H1 (cell line): Measurements from ENCODE around the gene GPC3. TPM values are rescaled to one million over a fixed set of nuclear protein-coding genes. Genes with fewer than 3 reads are reported as not detected.

Source experiments
- CTCF ChIA-PET: fragments of 300-600 bp; sonication (Branson Sonifier 250); formaldehyde crosslinking; loops from one replicate; lab custom pipeline; 2021; ENCODE audit not compliant: partially characterized antibody; lab: Charles Lee
- POLR2A ChIA-PET: fragments of 300-600 bp; sonication (Branson Sonifier 250); formaldehyde crosslinking; loops from one replicate; lab custom pipeline; 2021; ENCODE audit warnings: inconsistent platforms; ENCODE audit not compliant: partially characterized antibody; lab: Charles Lee
- DNase-seq, 2 experiments: peaks; one replicate each; pipeline versions ENCODE4 v3.0.0 to v3.0.0-alpha.2; 2010 to 2022; ENCODE audit warnings: low spot score in 2 of 2, low read depth in 1 of 2, mixed read lengths in 1 of 2
- FAIRE-seq: peaks from 2 replicates; lab custom pipeline; 2011; peaks lifted over from hg19 to GRCh38; lab: Jason Lieb, UNC
- H2AFZ ChIP-seq: 2 replicates; pipeline ENCODE4 v1.8.1; 2012; ENCODE audit warnings: low read length, inconsistent platforms
- H2AK5ac ChIP-seq: 2 replicates; pipeline ENCODE4 v1.6.1; 2013; ENCODE audit warnings: low read depth, low read length
- H2BK120ac ChIP-seq: replicated peaks from 2 replicates; pipeline ENCODE3; 2013; ENCODE audit warnings: low read depth, low read length, inconsistent platforms
- H2BK12ac ChIP-seq: 2 replicates; pipeline ENCODE4 v1.6.1; 2013; ENCODE audit warnings: low read depth, low read length
- H2BK15ac ChIP-seq: 2 replicates; pipeline ENCODE4 v1.6.1; 2013; ENCODE audit warnings: low read length
- H2BK20ac ChIP-seq: 2 replicates; pipeline ENCODE4 v1.6.1; 2013; ENCODE audit warnings: low read length
- H2BK5ac ChIP-seq: 2 replicates; pipeline ENCODE4 v1.6.1; 2013; ENCODE audit warnings: low read depth, low read length
- H3K14ac ChIP-seq: 2 replicates; pipeline ENCODE4 v1.6.1; 2013; ENCODE audit warnings: inconsistent platforms; ENCODE audit not compliant: insufficient read length
- H3K18ac ChIP-seq: 2 replicates; pipeline ENCODE4 v1.6.1; 2013; ENCODE audit warnings: low read length; ENCODE audit errors: extremely low read depth
- H3K23ac ChIP-seq: 2 replicates; pipeline ENCODE4 v1.6.1; 2013; ENCODE audit warnings: inconsistent platforms; ENCODE audit not compliant: insufficient read length
- H3K23me2 ChIP-seq: 2 replicates; pipeline ENCODE4 v1.6.1; 2013; ENCODE audit warnings: low read depth, low read length
- H3K27ac ChIP-seq: 2 replicates; pipeline ENCODE4 v1.6.1; 2011; ENCODE audit warnings: low read depth, low read length, inconsistent platforms
- H3K27me3 ChIP-seq, 4 experiments: replicated peaks in 1 of 4; 1 replicate in 1 of 4; 2 replicates in 3 of 4; pipeline versions ENCODE4 v1.6.1 to v1.8.1; 2011 to 2013; ENCODE audit warnings: low read length in 3 of 4, mild to moderate bottlenecking in 3 of 4, inconsistent platforms in 2 of 4, mixed read lengths in 2 of 4, moderate library complexity in 1 of 4; ENCODE audit not compliant: control insufficient read depth in 3 of 4, insufficient read depth in 3 of 4; ENCODE audit errors: extremely low read depth in 1 of 4
- H3K36me3 ChIP-seq, 4 experiments: 2 replicates each; pipeline versions ENCODE4 v1.6.1 to v1.8.1; 2011 to 2013; ENCODE audit warnings: mild to moderate bottlenecking in 4 of 4, low read length in 3 of 4, moderate library complexity in 2 of 4, control low read depth in 1 of 4, inconsistent platforms in 1 of 4; ENCODE audit not compliant: insufficient read depth in 4 of 4, control insufficient read depth in 2 of 4
- H3K4ac ChIP-seq: replicated peaks from 2 replicates; pipeline ENCODE3; 2013; ENCODE audit warnings: low read length, low read depth, mixed read lengths, inconsistent platforms; ENCODE audit not compliant: insufficient read length
- H3K4me1 ChIP-seq, 4 experiments: replicated peaks in 1 of 4; 1 replicate in 1 of 4; 2 replicates in 3 of 4; pipeline versions ENCODE4 v1.6.1 to v1.8.1; 2011 to 2013; ENCODE audit warnings: low read length in 3 of 4, inconsistent platforms in 2 of 4, mixed read lengths in 1 of 4; ENCODE audit not compliant: insufficient read depth in 4 of 4, control insufficient read depth in 3 of 4
- H3K4me2 ChIP-seq, 2 experiments: 2 replicates each; pipeline versions ENCODE4 v1.6.1 to v1.8.1; 2011 to 2013; ENCODE audit warnings: low read depth in 2 of 2, low read length in 2 of 2, control low read depth in 1 of 2, inconsistent platforms in 1 of 2, mild to moderate bottlenecking in 1 of 2; ENCODE audit not compliant: insufficient read depth in 1 of 2
- H3K4me3 ChIP-seq, 4 experiments: fragments of 200-600, 300-600 bp in 1 of 4; sonication (generic), shearing (Covaris generic), sonication (Bioruptor Twin) in 1 of 4; 2 replicates each; pipeline versions ENCODE4 v1.5.1 to v1.8.1; 2011 to 2016; ENCODE audit warnings: low read length in 4 of 4, low read depth in 3 of 4, control low read depth in 2 of 4, inconsistent platforms in 2 of 4, mild to moderate bottlenecking in 2 of 4, mixed read lengths in 1 of 4, moderate library complexity in 1 of 4; ENCODE audit not compliant: insufficient read depth in 2 of 4; ENCODE audit errors: extremely low read depth in 1 of 4
- H3K56ac ChIP-seq: replicated peaks from 2 replicates; pipeline ENCODE3; 2013; ENCODE audit warnings: low read depth, mild to moderate bottlenecking, mixed read lengths, low read length, inconsistent platforms; ENCODE audit not compliant: insufficient read length
- H3K79me1 ChIP-seq: 2 replicates; pipeline ENCODE4 v1.6.1; 2013; ENCODE audit warnings: low read depth, low read length, control low read depth
- H3K79me2 ChIP-seq, 2 experiments: 2 replicates each; pipeline versions ENCODE4 v1.6.1 to v1.8.1; 2012 to 2013; ENCODE audit warnings: low read length in 2 of 2, mild to moderate bottlenecking in 2 of 2, inconsistent platforms in 1 of 2; ENCODE audit not compliant: insufficient read depth in 2 of 2, control insufficient read depth in 1 of 2
- H3K9ac ChIP-seq, 4 experiments: replicated peaks in 1 of 4; 1 replicate in 1 of 4; 2 replicates in 3 of 4; pipeline versions ENCODE4 v1.6.1 to v1.8.1; 2011 to 2013; ENCODE audit warnings: low read depth in 3 of 4, low read length in 3 of 4, control low read depth in 2 of 4, mild to moderate bottlenecking in 2 of 4, moderate library complexity in 2 of 4, inconsistent platforms in 1 of 4; ENCODE audit errors: extremely low read depth in 1 of 4
- H3K9me3 ChIP-seq, 2 experiments: 2 replicates each; pipeline versions ENCODE4 v1.6.1 to v1.8.1; 2012 to 2013; ENCODE audit warnings: mild to moderate bottlenecking in 2 of 2, moderate library complexity in 2 of 2, control low read depth in 1 of 2, inconsistent platforms in 1 of 2, low read depth in 1 of 2, low read length in 1 of 2, mixed read lengths in 1 of 2; ENCODE audit not compliant: insufficient read depth in 2 of 2
- H4K20me1 ChIP-seq, 2 experiments: replicated peaks in 1 of 2; 2 replicates each; pipeline versions ENCODE3 to v1.8.1; 2011 to 2013; ENCODE audit warnings: inconsistent platforms in 2 of 2, low read length in 2 of 2, mild to moderate bottlenecking in 1 of 2; ENCODE audit not compliant: insufficient read depth in 2 of 2, control insufficient read depth in 1 of 2
- H4K5ac ChIP-seq: 2 replicates; pipeline ENCODE4 v1.6.1; 2013; ENCODE audit warnings: low read length, low read depth, mixed read lengths, inconsistent platforms; ENCODE audit not compliant: insufficient read length
- H4K8ac ChIP-seq: 2 replicates; pipeline ENCODE4 v1.8.0; 2013; ENCODE audit warnings: mild to moderate bottlenecking, moderate library complexity, low read length, inconsistent platforms; ENCODE audit not compliant: insufficient read depth; ENCODE audit errors: extremely low read depth
- H4K91ac ChIP-seq: replicated peaks from 2 replicates; pipeline ENCODE3; 2013; ENCODE audit warnings: low read length, mixed read lengths, inconsistent platforms; ENCODE audit not compliant: insufficient read length
- EZH2 ChIP-seq: fragments of 200-600 bp; sonication (generic); IDR thresholded peaks from 2 replicates; pipeline ENCODE4 v1.7.1; 2012; ENCODE audit warnings: low read depth, mild to moderate bottlenecking, moderate library complexity, low read length, inconsistent platforms; ENCODE audit not compliant: severe bottlenecking
- KDM4A ChIP-seq: IDR thresholded peaks from one replicate; pipeline ENCODE4 v1.7.1; 2012; ENCODE audit warnings: low read depth, mild to moderate bottlenecking, moderate library complexity, low read length, inconsistent platforms; ENCODE audit not compliant: severe bottlenecking
- MAFK ChIP-seq: IDR thresholded peaks from 2 replicates; pipeline ENCODE4 v1.6.1; 2012; ENCODE audit warnings: low read depth, mild to moderate bottlenecking, improper control_type of control experiment, low read length
- PHF8 ChIP-seq: fragments of 200-600 bp; sonication (generic); conservative IDR thresholded peaks from 2 replicates; pipeline ENCODE4 v1.7.1; 2012; ENCODE audit warnings: low read depth, mild to moderate bottlenecking, inconsistent platforms, low read length, moderate library complexity
- RAD21 ChIP-seq, 2 experiments: IDR thresholded peaks in 1 of 2; conservative IDR thresholded peaks in 1 of 2; 2 replicates each; pipeline ENCODE4 v1.6.1; 2011; ENCODE audit warnings: low read depth in 2 of 2, low read length in 2 of 2, improper control_type of control experiment in 1 of 2, inconsistent platforms in 1 of 2, mild to moderate bottlenecking in 1 of 2, moderate library complexity in 1 of 2
- RFX5 ChIP-seq: IDR thresholded peaks from 2 replicates; pipeline ENCODE4 v1.6.1; 2011; ENCODE audit warnings: low read depth, low read length, improper control_type of control experiment, borderline replicate concordance
- RXRA ChIP-seq: IDR thresholded peaks from 2 replicates; pipeline ENCODE4 v1.6.1; 2011; ENCODE audit warnings: low read depth, mild to moderate bottlenecking, low read length, moderate library complexity; ENCODE audit not compliant: insufficient read depth
- SP2 ChIP-seq: IDR thresholded peaks from 2 replicates; pipeline ENCODE4 v1.6.1; 2012; ENCODE audit warnings: mild to moderate bottlenecking, low read length, inconsistent platforms
- TEAD4 ChIP-seq: IDR thresholded peaks from 2 replicates; pipeline ENCODE4 v1.6.1; 2012; ENCODE audit warnings: low read depth, low read length, inconsistent platforms, mixed read lengths
- ZNF274 ChIP-seq: IDR thresholded peaks from 2 replicates; pipeline ENCODE4 v1.7.0; 2012; ENCODE audit warnings: low read length, borderline replicate concordance; ENCODE audit errors: extremely low read depth
- WGBS, 2 experiments: shearing (Covaris generic) in 1 of 2; methylation state at CpG; one replicate each; pipeline versions ENCODE4 v1.1.6 to v1.1.7; 2013 to 2015; ENCODE audit warnings: low lambda C conversion rate in 2 of 2, mixed read lengths in 2 of 2, inconsistent platforms in 1 of 2, low coverage in 1 of 2, missing lambda C conversion rate in 1 of 2; ENCODE audit not compliant: insufficient replicate concordance in 2 of 2, insufficient coverage in 1 of 2, insufficient read length in 1 of 2; ENCODE audit errors: extremely low coverage in 1 of 2, missing lambda C conversion rate in 1 of 2; 5-methylcytosine and 5-hydroxymethylcytosine counted together
- polyA plus RNA-seq, 7 experiments: library from polyadenylated mRNA; depleted of rRNA in 3 of 7; stranded (reverse) in 5 of 7; unstranded in 2 of 7; fragments of >200 nt in 5 of 7; fragments of 200-250 nt in 2 of 7; gene quantifications; 1 replicate in 5 of 7; 2 replicates in 1 of 7; 4 replicates in 1 of 7; pipeline versions ENCODE4 v1.2.1 to v1.2.3, GENCODE V29; 2011 to 2013; ENCODE audit warnings: missing spikeins in 2 of 7, mixed read lengths in 2 of 7
- total RNA-seq: library from RNA; stranded (reverse); fragmentation: NEBNext Ultra II Directional; extraction: Animal tissue kit (Norgen Biotek cat#: 25700); gene quantifications from 2 replicates; pipeline ENCODE4 v1.2.1, GENCODE V29; 2021
- TF ChIP-seq, protein P1 (sequence below): IDR thresholded peaks from 2 replicates; pipeline ENCODE4 v1.6.1; 2012; ENCODE audit warnings: low read length, inconsistent platforms

Gene GPC3
- total and polyA plus RNA-seq, 2 of the 8 experiments (the other 6 are each of a cell fraction or from before 2014, with no cell fraction given): 64.8 to 71.9 TPM

DNA sequence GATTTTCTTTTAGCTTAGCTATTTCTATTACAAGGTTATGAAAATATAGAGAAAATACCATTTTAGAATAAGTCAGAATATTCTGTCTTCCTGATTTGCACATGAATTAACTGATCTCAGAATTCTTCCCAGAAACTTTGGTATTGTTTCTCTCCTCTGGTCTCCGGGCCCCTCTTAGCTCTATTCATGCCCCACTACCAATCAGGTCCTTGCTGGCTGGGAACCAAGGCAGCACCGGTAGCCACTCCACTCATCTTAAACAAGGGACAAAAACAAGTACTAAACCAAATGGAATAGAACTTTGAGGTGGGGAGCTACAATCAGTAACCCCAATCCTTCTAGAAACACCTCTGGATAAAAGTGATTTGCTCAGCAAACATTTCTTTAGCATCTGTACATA is 64.3 kb downstream of the GPC3 start:
- H3K4me1 ChIP-seq: peaks cover 0 to 4% (median under 1%) of the 10 kb centered on the region in 4 experiments; a peak in 4 of 7 replicates
- no peak overlapping the region for H2BK12ac ChIP-seq
- H3K4me3 ChIP-seq: no peak overlapping the region
- no peak overlapping the region for H3K18ac ChIP-seq
- no peak overlapping the region for H3K56ac ChIP-seq
- 79% methylated on average over 2 of the region's 2 CpGs; no CpG with 5 or more reads in 1 of the 2 experiments for WGBS, 2 experiments
- no peak overlapping the region for H3K9ac ChIP-seq
- ChIA-PET POLR2A (no interaction called here), CTCF (interaction anchor here (1.0 to 2.8 kb wide), 12 partner anchors 10 to 129 kb away, joined by 3 to 15 read pairs (median 6); no protein-coding TSS in a partner anchor)
- no peak overlapping the region for H2BK15ac ChIP-seq
- H3K27me3 ChIP-seq: no peaks in the 10 kb centered on the region
- no peak overlapping the region for H3K4ac ChIP-seq
- H3K23ac ChIP-seq: no peak overlapping the region
- no peak overlapping the region for H3K27ac ChIP-seq
- no peaks in the 10 kb centered on the region for H3K9me3 ChIP-seq
- no peak for FAIRE-seq
- no peak overlapping the region for H4K8ac ChIP-seq
- no peaks in the 10 kb centered on the region for H3K23me2 ChIP-seq
- no peaks in the 10 kb centered on the region for H3K79me1 ChIP-seq
- H2AFZ ChIP-seq: no peak overlapping the region
- H3K14ac ChIP-seq: no peak overlapping the region
- H2BK20ac ChIP-seq: no peak overlapping the region
- H3K36me3 ChIP-seq: no peaks in the 10 kb centered on the region
- no peaks in the 10 kb centered on the region for H3K79me2 ChIP-seq
- H4K20me1 ChIP-seq: no peaks in the 10 kb centered on the region
- no peak for DNase-seq
- no peak overlapping the region for H3K4me2 ChIP-seq
- H2BK120ac ChIP-seq: no peak overlapping the region
- no peak overlapping the region for H4K91ac ChIP-seq
- H4K5ac ChIP-seq: no peak overlapping the region
- no peak overlapping the region for H2BK5ac ChIP-seq
- H2AK5ac ChIP-seq: no peak overlapping the region
- TF ChIP-seq TEAD4 (no peak), PHF8 (no peak), EZH2 (no peak), RAD21 (IDR thresholded peaks at IDR 0.05 in 1 of 2, conservative IDR thresholded peaks at IDR 0.05 in 1 of 2; ENCODE audit: low read depth in 2 of 2, low read length in 2 of 2) (no peak), RXRA (no peak), SP2 (no peak), MAFK (no peak), ZNF274 (no peak), RFX5 (no peak), KDM4A (no peak)
- TF ChIP-seq, protein P1, sequence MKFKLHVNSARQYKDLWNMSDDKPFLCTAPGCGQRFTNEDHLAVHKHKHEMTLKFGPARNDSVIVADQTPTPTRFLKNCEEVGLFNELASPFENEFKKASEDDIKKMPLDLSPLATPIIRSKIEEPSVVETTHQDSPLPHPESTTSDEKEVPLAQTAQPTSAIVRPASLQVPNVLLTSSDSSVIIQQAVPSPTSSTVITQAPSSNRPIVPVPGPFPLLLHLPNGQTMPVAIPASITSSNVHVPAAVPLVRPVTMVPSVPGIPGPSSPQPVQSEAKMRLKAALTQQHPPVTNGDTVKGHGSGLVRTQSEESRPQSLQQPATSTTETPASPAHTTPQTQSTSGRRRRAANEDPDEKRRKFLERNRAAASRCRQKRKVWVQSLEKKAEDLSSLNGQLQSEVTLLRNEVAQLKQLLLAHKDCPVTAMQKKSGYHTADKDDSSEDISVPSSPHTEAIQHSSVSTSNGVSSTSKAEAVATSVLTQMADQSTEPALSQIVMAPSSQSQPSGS: no peak
